OCI-LY3 (cell line): ENCODE results near the gene PTN.

Source experiments
- H2AFZ ChIP-seq: fragments of 200-600, 300-600 bp; shearing (Covaris generic); 2 replicates; pipeline ENCODE4 v1.6.0; 2014; ENCODE audit warnings: antibody characterized with exemption, low read depth, low read length
- H3K27ac ChIP-seq: fragments of 200-600, 300-600 bp; sonication (generic); 2 replicates; pipeline ENCODE4 v1.5.1; 2014; ENCODE audit warnings: mild to moderate bottlenecking, low read length, moderate library complexity, mixed read lengths
- H3K27me3 ChIP-seq: fragments of 200-600, 300-600 bp; sonication (generic); 2 replicates; pipeline ENCODE4 v1.6.1; 2014; ENCODE audit warnings: low read depth, low read length, mixed read lengths
- H3K36me3 ChIP-seq: fragments of 200-600, 300-600 bp; sonication (generic); replicated peaks from 2 replicates; pipeline ENCODE3; 2014; ENCODE audit warnings: low read depth, low read length, mixed read lengths
- H3K4me1 ChIP-seq: fragments of 300-600, 200-600 bp; sonication (generic); 2 replicates; pipeline ENCODE4 v1.6.1; 2014; ENCODE audit warnings: low read length, mixed read lengths
- H3K4me2 ChIP-seq: fragments of 200-600, 300-600 bp; sonication (generic); 2 replicates; pipeline ENCODE4 v1.6.1; 2014; ENCODE audit warnings: low read length, mixed read lengths
- H3K4me3 ChIP-seq: fragments of 300-600, 200-600 bp; sonication (generic); 2 replicates; pipeline ENCODE4 v1.5.1; 2014; ENCODE audit warnings: antibody characterized with exemption, mild to moderate bottlenecking, low read length, moderate library complexity
- H3K79me2 ChIP-seq: fragments of 300-600, 200-600 bp; shearing (Covaris generic); 2 replicates; pipeline ENCODE4 v1.6.1; 2014; ENCODE audit warnings: mild to moderate bottlenecking, low read length, mixed read lengths
- H3K9ac ChIP-seq: fragments of 300-600, 200-600 bp; shearing (Covaris generic); 2 replicates; pipeline ENCODE4 v1.6.0; 2014; ENCODE audit warnings: mild to moderate bottlenecking, low read length, moderate library complexity
- H3K9me3 ChIP-seq: fragments of 200-600, 300-600 bp; shearing (Covaris generic); 2 replicates; pipeline ENCODE4 v1.6.1; 2014; ENCODE audit warnings: low read length, mixed read lengths; ENCODE audit not compliant: insufficient read depth
- H4K20me1 ChIP-seq: fragments of 200-600, 300-600 bp; sonication (generic); 2 replicates; pipeline ENCODE4 v1.6.1; 2016; ENCODE audit warnings: low read length, mixed read lengths; ENCODE audit not compliant: insufficient read depth
- CTCF ChIP-seq: fragments of 200-600, 300-600 bp; sonication (generic); IDR thresholded peaks from 2 replicates; pipeline ENCODE4 v1.5.1; 2014; ENCODE audit warnings: antibody characterized with exemption, low read length, low read depth
- EZH2phosphoT487 ChIP-seq: fragments of 200-600 bp; shearing (Covaris generic); IDR thresholded peaks from 2 replicates; pipeline ENCODE4 v1.6.1; 2018; ENCODE audit warnings: antibody characterized with exemption, mixed run types, low read depth

PTN gene

GRCh38 chr7:137351941-137352340, 8.4 kb upstream of the PTN start:
- Histone ChIP-seq H3K36me3 (no peaks in the 10 kb centered on the region), H3K9ac (no peak overlapping the region), H3K4me1 (no peaks in the 10 kb centered on the region), H2AFZ (no peak overlapping the region), H4K20me1 (no peaks in the 10 kb centered on the region), H3K9me3 (no peaks in the 10 kb centered on the region), H3K4me3 (no peak overlapping the region), H3K4me2 (no peak overlapping the region), H3K79me2 (no peaks in the 10 kb centered on the region), H3K27me3 (no peaks in the 10 kb centered on the region), H3K27ac (no peak overlapping the region)
- TF ChIP-seq CTCF (no peak), EZH2phosphoT487 (no peak)

GRCh38 chr7:137345799-137346449, 2.4 kb upstream of the PTN start:
- Histone ChIP-seq H4K20me1 (no peaks in the 10 kb centered on the region), H3K4me1 (no peaks in the 10 kb centered on the region), H3K4me3 (no peak overlapping the region), H3K4me2 (no peak overlapping the region), H3K27ac (no peak overlapping the region), H3K27me3 (no peaks in the 10 kb centered on the region), H2AFZ (no peak overlapping the region), H3K9me3 (no peaks in the 10 kb centered on the region), H3K9ac (no peak overlapping the region), H3K79me2 (no peaks in the 10 kb centered on the region), H3K36me3 (no peaks in the 10 kb centered on the region)
- no peak for TF ChIP-seq EZH2phosphoT487
- TF ChIP-seq CTCF, result no peak

GRCh38 chr7:137342828-137343261, 688 bp downstream of the PTN start:
- no peaks in the 10 kb centered on the region for H4K20me1 ChIP-seq
- H3K4me3 ChIP-seq, result no peak overlapping the region
- H3K36me3 ChIP-seq, result no peaks in the 10 kb centered on the region
- no peak overlapping the region for H3K27ac ChIP-seq
- H3K27me3 ChIP-seq, result no peaks in the 10 kb centered on the region
- H3K79me2 ChIP-seq, result no peaks in the 10 kb centered on the region
- no peak overlapping the region for H2AFZ ChIP-seq
- no peaks in the 10 kb centered on the region for H3K9me3 ChIP-seq
- no peak overlapping the region for H3K9ac ChIP-seq
- TF ChIP-seq EZH2phosphoT487 (no peak), CTCF (no peak)
- H3K4me1 ChIP-seq, result no peaks in the 10 kb centered on the region
- H3K4me2 ChIP-seq, result no peak overlapping the region

GRCh38 chr7:137342265-137342664, 1.3 kb downstream of the PTN start:
- Histone ChIP-seq H3K9ac (no peak overlapping the region), H3K27ac (no peak overlapping the region), H3K4me3 (no peak overlapping the region), H3K9me3 (no peaks in the 10 kb centered on the region), H2AFZ (no peak overlapping the region), H3K36me3 (no peaks in the 10 kb centered on the region), H4K20me1 (no peaks in the 10 kb centered on the region), H3K4me1 (no peaks in the 10 kb centered on the region), H3K79me2 (no peaks in the 10 kb centered on the region), H3K4me2 (no peak overlapping the region), H3K27me3 (no peaks in the 10 kb centered on the region)
- no peak for TF ChIP-seq CTCF
- no peak for TF ChIP-seq EZH2phosphoT487
